Astrocyte of the cerebellum (primary cell): Measurements from ENCODE around the gene ZFYVE9.
"Not testable (repeated sequence)": the region's sequence is repeated elsewhere in the genome, so short reads cannot be mapped to it uniquely, and the experiment has no call there.

Experiments
- DNase-seq: peaks from one replicate; pipeline ENCODE4 v3.0.0-alpha.2; 2011; ENCODE audit warnings: low read depth
- H3K4me3 ChIP-seq: 2 replicates; pipeline ENCODE4 v1.5.1; 2011; ENCODE audit warnings: mild to moderate bottlenecking, low read depth, low read length, moderate library complexity
- CTCF ChIP-seq: IDR thresholded peaks from 2 replicates; pipeline ENCODE4 v1.5.1; 2012; ENCODE audit warnings: low read length, low read depth, moderate library complexity, mild to moderate bottlenecking; ENCODE audit errors: missing control alignments
- in situ Hi-C: cut with HindIII; loops from 2 replicates; pipeline ENCODE4 v1.10.0; 2017; ENCODE audit warnings: low sequenced_read_pairs

Gene ZFYVE9

DNA sequence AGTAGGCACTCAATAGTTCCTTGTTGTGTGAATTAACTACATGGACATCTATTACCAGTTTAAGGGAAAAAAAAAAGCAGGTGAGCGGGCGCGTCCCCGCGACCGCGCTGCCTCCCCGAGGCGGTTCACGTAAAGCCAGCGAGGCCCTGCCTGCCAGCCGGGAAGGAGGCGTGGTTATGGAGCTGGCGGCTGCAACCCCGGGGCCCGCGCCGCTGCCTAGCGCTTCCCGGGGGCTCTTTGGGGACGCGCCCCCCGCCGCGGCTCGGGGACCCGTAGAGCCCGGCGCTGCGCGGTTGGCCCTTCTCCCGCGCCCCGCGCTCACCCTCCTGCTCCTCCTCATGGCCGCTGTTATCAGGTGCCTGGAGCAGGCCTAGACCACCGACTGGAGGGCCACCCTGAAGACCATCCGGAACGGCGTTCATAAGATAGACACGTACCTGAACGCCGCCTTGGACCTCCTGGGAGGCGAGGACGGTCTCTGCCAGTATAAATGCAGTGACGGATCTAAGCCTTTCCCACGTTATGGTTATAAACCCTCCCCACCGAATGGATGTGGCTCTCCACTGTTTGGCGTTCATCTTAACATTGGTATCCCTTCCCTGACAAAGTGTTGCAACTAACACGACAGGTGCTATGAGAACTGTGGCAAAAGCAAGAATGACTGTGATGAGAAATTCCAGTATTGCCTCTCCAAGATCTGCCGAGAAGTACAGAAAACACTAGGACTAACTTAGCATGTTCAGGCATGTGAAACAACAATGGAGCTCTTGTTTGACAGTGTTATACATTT lies 226.7 kb downstream of the ZFYVE9 start:
- peak; percentile 32 for TF ChIP-seq CTCF
- H3K4me3 ChIP-seq = peak overlapping the region; percentile 45
- in situ Hi-C loops = no loop called here
- no peak for DNase-seq

DNA sequence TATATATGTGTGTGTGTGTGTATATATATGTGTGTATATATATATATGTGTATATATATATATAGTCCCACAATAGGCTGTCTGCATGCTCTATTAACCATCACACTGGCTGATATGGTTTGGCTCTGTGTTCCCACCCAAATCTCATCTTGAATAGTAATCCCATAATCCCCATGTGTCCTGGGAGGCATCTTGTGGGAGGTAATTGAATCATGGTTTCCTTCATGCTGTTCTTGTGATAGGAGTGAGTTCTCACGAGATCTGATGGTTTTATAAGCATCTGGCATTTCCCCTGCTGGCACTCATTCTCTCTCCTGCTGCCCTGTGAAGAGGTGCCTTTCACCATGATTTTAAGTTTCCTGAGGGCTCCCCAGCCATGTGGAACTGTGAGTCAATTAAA lies 228.0 kb downstream of the ZFYVE9 start:
- DNase-seq, in situ Hi-C loops: not testable (repeated sequence)

GRCh38 chr1:52385376-52385775 lies 243.5 kb downstream of the ZFYVE9 start:
- no peak overlapping the region for H3K4me3 ChIP-seq
- TF ChIP-seq CTCF = no peak
- DNase-seq = no peak
- in situ Hi-C loops = no loop called here

More for the DNA sequence above, 228.0 kb downstream of the ZFYVE9 start:
- H3K4me3 ChIP-seq = not testable (repeated sequence)

- no peak for DNase-seq
- no peak for TF ChIP-seq CTCF
- H3K4me3 ChIP-seq = no peak overlapping the region
- in situ Hi-C loops = no loop called here
Measured at GRCh38 chr1:52386458-52386857, 244.6 kb downstream of the ZFYVE9 start.

DNA sequence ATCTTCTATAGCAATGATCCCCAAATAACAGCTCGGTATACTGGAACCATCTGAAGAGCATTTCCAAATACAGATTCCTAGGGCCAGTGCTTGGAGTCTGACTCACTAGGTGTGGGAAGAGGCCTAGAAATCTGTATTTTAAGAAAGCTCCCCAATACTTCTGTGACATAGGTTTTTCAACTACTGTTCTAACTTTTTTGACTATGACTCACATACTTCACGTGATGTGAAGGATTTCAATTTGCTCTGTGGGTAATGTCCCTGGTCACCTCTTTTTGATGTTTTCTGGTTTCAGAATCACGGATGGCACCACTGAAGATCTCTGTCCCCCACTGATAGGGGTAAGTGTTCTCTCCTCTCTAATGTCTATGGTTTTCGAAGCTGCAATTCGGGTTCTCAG lies 251.3 kb downstream of the ZFYVE9 start:
- in situ Hi-C loops = no loop called here
- TF ChIP-seq CTCF = no peak
- H3K4me3 ChIP-seq = no peak overlapping the region
- DNase-seq = no peak
